GM12878 (cell line): ENCODE results near the gene UIMC1. TPM values are rescaled to one million over a fixed set of nuclear protein-coding genes. Genes with fewer than 3 reads are reported as not detected.

Experiments used
- ATAC-seq: fragments of 200-7000 bp; cut with Tn5 transposase; 3 replicates; pipeline ENCODE4 v1.9.1; 2020; ENCODE audit warnings: mild to moderate bottlenecking, moderate library complexity
- BruUV-seq: library from RNA; stranded (reverse); fragments of 400-500 nt; replicated peaks from 2 replicates; lab custom pipeline; 2021; lab: Mats Ljungman, UMichigan
- CTCF ChIA-PET: fragments of 300-600 bp; sonication (Branson Sonifier 250); formaldehyde crosslinking; extraction: SDS; loops from one replicate; lab custom pipeline; 2021; ENCODE audit warnings: inconsistent platforms; lab: Yijun Ruan, JAX
- POLR2A ChIA-PET: fragments of 350-600 bp; formaldehyde crosslinking; extraction: SDS; loops from one replicate; lab custom pipeline; 2021; ENCODE audit warnings: inconsistent platforms; lab: Charles Lee
- RAD21 ChIA-PET: fragments of 300-600 bp; sonication (Branson Sonifier 250); formaldehyde crosslinking; loops from one replicate; lab custom pipeline; 2023; ENCODE audit warnings: antibody characterized with exemption; ENCODE audit not compliant: unreplicated experiment; lab: Charles Lee
- SMC1A ChIA-PET: fragments of 300-600 bp; sonication (Branson Sonifier 250); formaldehyde crosslinking; loops from one replicate; lab custom pipeline; 2023; ENCODE audit not compliant: unreplicated experiment, uncharacterized antibody; lab: Charles Lee
- DNase-seq: peaks from one replicate; pipeline ENCODE4 v3.0.0-alpha.2; 2011; ENCODE audit warnings: low read depth, low spot score
- FAIRE-seq: peaks from 3 replicates; lab custom pipeline; 2011; peaks lifted over from hg19 to GRCh38; lab: Jason Lieb, UNC
- H2AFZ ChIP-seq: 2 replicates; pipeline ENCODE4 v1.6.0; 2011; ENCODE audit warnings: low read depth, low read length, control low read depth; ENCODE audit not compliant: control insufficient read depth
- H3K27ac ChIP-seq: 2 replicates; pipeline ENCODE4 v1.5.1; 2011; ENCODE audit warnings: control low read depth; ENCODE audit not compliant: control insufficient read depth, insufficient read depth
- H3K27me3 ChIP-seq, 2 experiments: replicated peaks in 1 of 2; 2 replicates each; pipeline versions ENCODE4 v1.6.0 to v1.6.1; 2011; ENCODE audit warnings: low read length in 1 of 2; ENCODE audit not compliant: control insufficient read depth in 2 of 2, insufficient read depth in 2 of 2
- H3K36me3 ChIP-seq, 2 experiments: 2 replicates each; pipeline ENCODE4 v1.5.1; 2011; ENCODE audit warnings: low read length in 1 of 2; ENCODE audit not compliant: control insufficient read depth in 2 of 2, insufficient read depth in 2 of 2
- H3K4me1 ChIP-seq: 2 replicates; pipeline ENCODE4 v1.6.1; 2011; ENCODE audit warnings: mild to moderate bottlenecking, low read length, moderate library complexity, mixed read lengths; ENCODE audit not compliant: control insufficient read depth, insufficient read depth
- H3K4me2 ChIP-seq: 2 replicates; pipeline ENCODE4 v1.6.0; 2011; ENCODE audit warnings: control low read depth; ENCODE audit not compliant: control insufficient read depth, insufficient read depth
- H3K4me3 ChIP-seq: fragments of 200-600 bp; sonication (generic); 2 replicates; pipeline ENCODE4 v1.5.1; 2016
- H3K79me2 ChIP-seq: 2 replicates; pipeline ENCODE4 v1.6.0; 2011; ENCODE audit warnings: low read length; ENCODE audit not compliant: control insufficient read depth, insufficient read depth
- H3K9ac ChIP-seq: 2 replicates; pipeline ENCODE4 v1.8.0; 2011; ENCODE audit warnings: low read length, control low read depth, mixed read lengths; ENCODE audit not compliant: control insufficient read depth, insufficient read depth
- H3K9me3 ChIP-seq: replicated peaks from 3 replicates; pipeline ENCODE4 v1.5.1; 2011; ENCODE audit warnings: mild to moderate bottlenecking, low read length; ENCODE audit not compliant: control insufficient read depth, insufficient read depth
- H4K20me1 ChIP-seq: 2 replicates; pipeline ENCODE4 v1.6.0; 2011; ENCODE audit not compliant: control insufficient read depth, insufficient read depth
- BACH1 ChIP-seq: fragments of 450-650 bp; IDR thresholded peaks from 2 replicates; pipeline ENCODE4 v1.6.1; 2017; ENCODE audit warnings: mild to moderate bottlenecking, borderline replicate concordance
- CHD2 ChIP-seq: IDR thresholded peaks from 2 replicates; pipeline ENCODE4 v1.6.1; 2011; ENCODE audit warnings: low read depth, low read length, improper control_type of control experiment, borderline replicate concordance
- EED ChIP-seq: sonication (generic); IDR thresholded peaks from 2 replicates; pipeline ENCODE4 v1.6.1; 2016; ENCODE audit warnings: antibody characterized with exemption, low read depth
- EZH2 ChIP-seq: IDR thresholded peaks from 2 replicates; pipeline ENCODE4 v1.6.1; 2012; ENCODE audit warnings: low read depth, mild to moderate bottlenecking, control low read depth, inconsistent platforms, low read length, borderline replicate concordance; ENCODE audit not compliant: control insufficient read depth
- GABPA ChIP-seq: IDR thresholded peaks from 2 replicates; pipeline ENCODE4 v1.6.1; 2014; ENCODE audit warnings: antibody characterized with exemption, low read depth, mild to moderate bottlenecking, inconsistent platforms
- GATAD2B ChIP-seq: fragments of 450-650 bp; conservative IDR thresholded peaks from 2 replicates; pipeline ENCODE4 v1.6.1; 2017; ENCODE audit warnings: low read depth, mild to moderate bottlenecking, moderate library complexity
- HDAC2 ChIP-seq: fragments of 200-600 bp; sonication (generic); IDR thresholded peaks from 2 replicates; pipeline ENCODE4 v1.6.1; 2017
- HDAC6 ChIP-seq: fragments of 200-600 bp; sonication (generic); IDR thresholded peaks from one replicate; pipeline ENCODE4 v1.8.0; 2017; ENCODE audit warnings: antibody characterized with exemption; ENCODE audit not compliant: unreplicated experiment
- RELA ChIP-seq: fragments of 450-650 bp; IDR thresholded peaks from 2 replicates; pipeline ENCODE4 v1.8.0; 2014; ENCODE audit warnings: borderline replicate concordance; ENCODE audit not compliant: partially characterized antibody
- SRF ChIP-seq, 2 experiments: IDR thresholded peaks; 2 replicates each; pipeline ENCODE4 v1.6.1; 2011; ENCODE audit warnings: low read depth in 2 of 2, low read length in 2 of 2, mild to moderate bottlenecking in 1 of 2, moderate library complexity in 1 of 2
- STAT3 ChIP-seq: IDR thresholded peaks from 2 replicates; pipeline ENCODE4 v1.6.1; 2011; ENCODE audit warnings: low read depth, low read length, improper control_type of control experiment
- TAF1 ChIP-seq: IDR thresholded peaks from 2 replicates; pipeline ENCODE4 v1.6.1; 2011; ENCODE audit warnings: mild to moderate bottlenecking, low read depth, low read length, borderline replicate concordance
- WGBS: methylation state at CpG from one replicate; pipeline ENCODE4 v1.1.6; 2016; ENCODE audit warnings: low lambda C conversion rate; ENCODE audit not compliant: insufficient replicate concordance, insufficient coverage; ENCODE audit errors: missing lambda C conversion rate; 5-methylcytosine and 5-hydroxymethylcytosine counted together
- in situ Hi-C: fragments of 300-500 bp; cut with MboI; formaldehyde crosslinking; loops from 9 replicates; pipeline ENCODE4 v1.14.3; 2018; ENCODE audit warnings: mixed read lengths
- intact Hi-C: fragments of 100-400 bp; cut with micrococcal nuclease; formaldehyde crosslinking; loops from one replicate; pipeline ENCODE4 v1.14.2; 2022; ENCODE audit not compliant: unreplicated experiment
- polyA plus RNA-seq, 11 experiments: library from polyadenylated mRNA; depleted of rRNA in 4 of 11; unstranded in 6 of 11; stranded (reverse) in 5 of 11; fragments of >200 nt; fragmentation: Nextera tagmentation in 4 of 11; fragmentation: Illumina TruSeq in 1 of 11; extraction: Ambion mirVana in 4 of 11; extraction: Trizol in 1 of 11; gene quantifications; 1 replicate in 1 of 11; 2 replicates in 10 of 11; pipeline versions ENCODE4 v1.2.1 to v1.2.3, GENCODE V29; 2011 to 2016; ENCODE audit warnings: inconsistent platforms in 2 of 11, missing spikeins in 2 of 11, low read depth in 1 of 11
- total RNA-seq, 4 experiments: library from RNA; depleted of rRNA in 3 of 4; stranded (reverse); fragments of >200 nt in 3 of 4; fragmentation: Illumina TruSeq in 1 of 4; extraction: Trizol in 1 of 4; gene quantifications; 2 replicates each; pipeline versions ENCODE4 v1.2.1 to v1.2.3, GENCODE V29; 2013 to 2021
- TF ChIP-seq, protein P1 (sequence below): fragments of 150-350 bp; IDR thresholded peaks from 2 replicates; pipeline ENCODE4 v1.6.1; 2016; ENCODE audit warnings: low read depth, low read length
- TF ChIP-seq, protein P2 (sequence below): fragments of 450-650 bp; IDR thresholded peaks from 2 replicates; pipeline ENCODE4 v1.6.1; 2014; ENCODE audit warnings: mild to moderate bottlenecking
- TF ChIP-seq, protein P3 (sequence below): fragments of 450-650 bp; conservative IDR thresholded peaks from 2 replicates; pipeline ENCODE4 v1.6.1; 2017; ENCODE audit warnings: mild to moderate bottlenecking, moderate library complexity
- TF ChIP-seq, protein P4 (sequence below): fragments of 450-650 bp; IDR thresholded peaks from 2 replicates; pipeline ENCODE4 v1.6.1; 2016; ENCODE audit warnings: mild to moderate bottlenecking

The UIMC1 gene
- total and polyA plus RNA-seq, 10 of the 15 experiments (the other 5 are each of a cell fraction or from before 2014, with no cell fraction given): 16.2 to 51.4 (median 32.7) TPM

DNA sequence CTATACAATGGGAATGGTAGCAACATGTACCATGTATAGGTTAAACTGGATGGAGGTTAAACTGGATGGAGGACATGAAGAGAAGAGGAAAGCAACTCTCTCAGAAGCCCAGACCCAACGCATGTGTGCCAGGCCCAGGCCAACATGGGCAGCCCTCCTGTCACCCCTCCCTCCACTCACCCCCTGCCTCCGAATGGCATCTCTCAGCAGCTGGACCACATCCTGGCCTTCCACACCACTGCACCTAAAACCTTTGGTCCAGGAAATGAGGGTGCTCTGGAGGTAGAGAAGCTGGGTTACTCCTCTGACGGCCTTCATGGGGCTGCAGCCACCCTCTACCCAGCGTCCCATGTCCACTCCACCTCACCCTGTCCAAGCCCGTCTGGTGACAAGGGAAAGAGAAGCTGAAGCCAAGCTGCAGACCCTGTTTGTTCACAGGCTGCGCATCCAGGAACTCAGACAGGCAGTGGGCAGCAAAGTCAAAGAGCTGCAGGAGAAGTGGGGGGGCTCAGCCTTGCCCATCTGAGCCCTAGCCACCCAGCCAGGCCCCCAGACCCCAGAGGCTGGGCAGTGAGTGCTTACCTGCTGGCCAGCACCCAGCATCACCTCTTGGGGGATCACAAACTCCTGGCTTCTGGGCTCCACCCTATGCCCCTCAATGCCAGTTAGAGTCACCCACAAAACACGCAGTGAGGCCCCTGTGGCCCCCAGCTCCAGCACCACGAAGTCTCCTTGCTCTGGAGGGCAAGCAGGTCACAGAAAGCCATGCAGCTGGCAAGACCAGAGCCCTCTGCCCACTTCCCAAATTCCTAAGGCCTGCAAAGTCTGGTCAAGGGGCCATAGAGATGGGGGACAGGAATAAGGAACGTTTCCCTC, 115.9 kb downstream of the UIMC1 start:
- ChIA-PET CTCF (interaction anchor here (0.6 kb wide), 1 partner anchor 25 kb away, joined by 4 read pairs; no protein-coding TSS in a partner anchor), POLR2A (no interaction called here), RAD21 (no interaction called here), SMC1A (no interaction called here)
- Histone ChIP-seq H3K9me3 (no peaks in the 10 kb centered on the region), H2AFZ (no peak overlapping the region), H3K4me3 (no peak overlapping the region), H3K27me3 (no peaks in the 10 kb centered on the region; a peak in 2 of 4 replicates), H3K4me1 (no peaks in the 10 kb centered on the region), H3K4me2 (no peak overlapping the region), H3K9ac (no peak overlapping the region), H3K79me2 (no peaks in the 10 kb centered on the region), H3K36me3 (no peaks in the 10 kb centered on the region), H3K27ac (no peak overlapping the region), H4K20me1 (no peaks in the 10 kb centered on the region)
- in situ Hi-C loops: no loop called here
- intact Hi-C loops: no loop called here
- no peak for ATAC-seq
- WGBS: 17% methylated on average over 9 of the region's 9 CpGs
- FAIRE-seq: no peak
- DNase-seq: no peak
- no TSS peak for BruUV-seq
- TF ChIP-seq SRF (IDR thresholded peaks at IDR 0.05; ENCODE audit: low read depth in 2 of 2, low read length in 2 of 2) (no peak), BACH1 (no peak), GABPA (no peak), STAT3 (no peak), CHD2 (no peak), RELA (no peak), TAF1 (no peak), EED (no peak), GATAD2B (no peak), EZH2 (no peak), HDAC6 (no peak), HDAC2 (no peak)
- TF ChIP-seq, protein P1, sequence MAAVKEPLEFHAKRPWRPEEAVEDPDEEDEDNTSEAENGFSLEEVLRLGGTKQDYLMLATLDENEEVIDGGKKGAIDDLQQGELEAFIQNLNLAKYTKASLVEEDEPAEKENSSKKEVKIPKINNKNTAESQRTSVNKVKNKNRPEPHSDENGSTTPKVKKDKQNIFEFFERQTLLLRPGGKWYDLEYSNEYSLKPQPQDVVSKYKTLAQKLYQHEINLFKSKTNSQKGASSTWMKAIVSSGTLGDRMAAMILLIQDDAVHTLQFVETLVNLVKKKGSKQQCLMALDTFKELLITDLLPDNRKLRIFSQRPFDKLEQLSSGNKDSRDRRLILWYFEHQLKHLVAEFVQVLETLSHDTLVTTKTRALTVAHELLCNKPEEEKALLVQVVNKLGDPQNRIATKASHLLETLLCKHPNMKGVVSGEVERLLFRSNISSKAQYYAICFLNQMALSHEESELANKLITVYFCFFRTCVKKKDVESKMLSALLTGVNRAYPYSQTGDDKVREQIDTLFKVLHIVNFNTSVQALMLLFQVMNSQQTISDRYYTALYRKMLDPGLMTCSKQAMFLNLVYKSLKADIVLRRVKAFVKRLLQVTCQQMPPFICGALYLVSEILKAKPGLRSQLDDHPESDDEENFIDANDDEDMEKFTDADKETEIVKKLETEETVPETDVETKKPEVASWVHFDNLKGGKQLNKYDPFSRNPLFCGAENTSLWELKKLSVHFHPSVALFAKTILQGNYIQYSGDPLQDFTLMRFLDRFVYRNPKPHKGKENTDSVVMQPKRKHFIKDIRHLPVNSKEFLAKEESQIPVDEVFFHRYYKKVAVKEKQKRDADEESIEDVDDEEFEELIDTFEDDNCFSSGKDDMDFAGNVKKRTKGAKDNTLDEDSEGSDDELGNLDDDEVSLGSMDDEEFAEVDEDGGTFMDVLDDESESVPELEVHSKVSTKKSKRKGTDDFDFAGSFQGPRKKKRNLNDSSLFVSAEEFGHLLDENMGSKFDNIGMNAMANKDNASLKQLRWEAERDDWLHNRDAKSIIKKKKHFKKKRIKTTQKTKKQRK: no peak
- TF ChIP-seq, protein P2, sequence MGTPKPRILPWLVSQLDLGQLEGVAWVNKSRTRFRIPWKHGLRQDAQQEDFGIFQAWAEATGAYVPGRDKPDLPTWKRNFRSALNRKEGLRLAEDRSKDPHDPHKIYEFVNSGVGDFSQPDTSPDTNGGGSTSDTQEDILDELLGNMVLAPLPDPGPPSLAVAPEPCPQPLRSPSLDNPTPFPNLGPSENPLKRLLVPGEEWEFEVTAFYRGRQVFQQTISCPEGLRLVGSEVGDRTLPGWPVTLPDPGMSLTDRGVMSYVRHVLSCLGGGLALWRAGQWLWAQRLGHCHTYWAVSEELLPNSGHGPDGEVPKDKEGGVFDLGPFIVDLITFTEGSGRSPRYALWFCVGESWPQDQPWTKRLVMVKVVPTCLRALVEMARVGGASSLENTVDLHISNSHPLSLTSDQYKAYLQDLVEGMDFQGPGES: no peak
- TF ChIP-seq, protein P3, sequence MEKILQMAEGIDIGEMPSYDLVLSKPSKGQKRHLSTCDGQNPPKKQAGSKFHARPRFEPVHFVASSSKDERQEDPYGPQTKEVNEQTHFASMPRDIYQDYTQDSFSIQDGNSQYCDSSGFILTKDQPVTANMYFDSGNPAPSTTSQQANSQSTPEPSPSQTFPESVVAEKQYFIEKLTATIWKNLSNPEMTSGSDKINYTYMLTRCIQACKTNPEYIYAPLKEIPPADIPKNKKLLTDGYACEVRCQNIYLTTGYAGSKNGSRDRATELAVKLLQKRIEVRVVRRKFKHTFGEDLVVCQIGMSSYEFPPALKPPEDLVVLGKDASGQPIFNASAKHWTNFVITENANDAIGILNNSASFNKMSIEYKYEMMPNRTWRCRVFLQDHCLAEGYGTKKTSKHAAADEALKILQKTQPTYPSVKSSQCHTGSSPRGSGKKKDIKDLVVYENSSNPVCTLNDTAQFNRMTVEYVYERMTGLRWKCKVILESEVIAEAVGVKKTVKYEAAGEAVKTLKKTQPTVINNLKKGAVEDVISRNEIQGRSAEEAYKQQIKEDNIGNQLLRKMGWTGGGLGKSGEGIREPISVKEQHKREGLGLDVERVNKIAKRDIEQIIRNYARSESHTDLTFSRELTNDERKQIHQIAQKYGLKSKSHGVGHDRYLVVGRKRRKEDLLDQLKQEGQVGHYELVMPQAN: no peak
- TF ChIP-seq, protein P4, sequence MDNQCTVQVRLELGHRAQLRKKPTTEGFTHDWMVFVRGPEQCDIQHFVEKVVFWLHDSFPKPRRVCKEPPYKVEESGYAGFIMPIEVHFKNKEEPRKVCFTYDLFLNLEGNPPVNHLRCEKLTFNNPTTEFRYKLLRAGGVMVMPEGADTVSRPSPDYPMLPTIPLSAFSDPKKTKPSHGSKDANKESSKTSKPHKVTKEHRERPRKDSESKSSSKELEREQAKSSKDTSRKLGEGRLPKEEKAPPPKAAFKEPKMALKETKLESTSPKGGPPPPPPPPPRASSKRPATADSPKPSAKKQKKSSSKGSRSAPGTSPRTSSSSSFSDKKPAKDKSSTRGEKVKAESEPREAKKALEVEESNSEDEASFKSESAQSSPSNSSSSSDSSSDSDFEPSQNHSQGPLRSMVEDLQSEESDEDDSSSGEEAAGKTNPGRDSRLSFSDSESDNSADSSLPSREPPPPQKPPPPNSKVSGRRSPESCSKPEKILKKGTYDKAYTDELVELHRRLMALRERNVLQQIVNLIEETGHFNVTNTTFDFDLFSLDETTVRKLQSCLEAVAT: no peak
